D721Med (cell line): ENCODE measurements around the gene CCDC102A.

ENCODE experiments used
- DNase-seq: peaks from one replicate; pipeline ENCODE4 v3.0.0; 2011; ENCODE audit warnings: low spot score; ENCODE audit not compliant: insufficient read length
- FAIRE-seq: peaks from 2 replicates; lab custom pipeline; 2011; peaks lifted over from hg19 to GRCh38; lab: Jason Lieb, UNC
- TF ChIP-seq, protein P1 (sequence below): IDR thresholded peaks from 2 replicates; pipeline ENCODE4 v1.5.1; 2012; ENCODE audit warnings: mild to moderate bottlenecking, control low read depth; ENCODE audit not compliant: insufficient read depth; ENCODE audit errors: missing control alignments

The CCDC102A gene

DNA sequence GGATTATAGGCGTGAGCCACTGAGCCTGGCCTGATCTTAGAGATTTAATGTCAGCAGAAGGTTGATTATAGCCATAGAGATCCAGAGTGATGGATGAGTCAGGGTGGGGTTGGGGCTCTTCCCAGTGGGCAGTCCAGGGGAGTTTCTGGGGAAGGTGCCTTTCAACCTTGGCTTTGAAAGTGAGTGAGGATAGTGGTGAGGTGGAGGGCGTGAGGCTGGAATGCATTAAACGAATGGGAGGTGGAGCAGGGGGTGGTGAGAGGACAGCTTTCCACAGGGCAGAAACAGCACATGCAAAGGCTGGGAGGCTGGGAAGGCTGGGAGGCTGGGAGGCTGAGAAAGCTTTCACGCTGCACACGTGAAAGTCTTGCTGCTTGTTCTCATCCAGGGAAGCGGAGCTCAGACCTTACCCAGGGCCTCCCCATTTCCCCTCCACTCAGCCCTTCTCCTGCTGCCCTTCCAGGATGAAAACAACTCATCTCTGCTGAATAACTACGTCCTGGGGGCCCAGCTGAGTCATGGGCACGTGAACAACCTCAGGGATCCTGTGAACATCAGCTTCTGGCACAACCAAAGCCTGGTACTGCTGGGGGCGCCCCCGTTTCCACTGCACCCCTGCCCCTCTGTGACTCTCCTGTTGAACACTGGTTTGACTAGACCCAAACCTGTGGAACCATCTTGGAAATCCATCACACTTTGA is 28.4 kb upstream of the CCDC102A start:
- no peak for DNase-seq
- TF ChIP-seq, protein P1, sequence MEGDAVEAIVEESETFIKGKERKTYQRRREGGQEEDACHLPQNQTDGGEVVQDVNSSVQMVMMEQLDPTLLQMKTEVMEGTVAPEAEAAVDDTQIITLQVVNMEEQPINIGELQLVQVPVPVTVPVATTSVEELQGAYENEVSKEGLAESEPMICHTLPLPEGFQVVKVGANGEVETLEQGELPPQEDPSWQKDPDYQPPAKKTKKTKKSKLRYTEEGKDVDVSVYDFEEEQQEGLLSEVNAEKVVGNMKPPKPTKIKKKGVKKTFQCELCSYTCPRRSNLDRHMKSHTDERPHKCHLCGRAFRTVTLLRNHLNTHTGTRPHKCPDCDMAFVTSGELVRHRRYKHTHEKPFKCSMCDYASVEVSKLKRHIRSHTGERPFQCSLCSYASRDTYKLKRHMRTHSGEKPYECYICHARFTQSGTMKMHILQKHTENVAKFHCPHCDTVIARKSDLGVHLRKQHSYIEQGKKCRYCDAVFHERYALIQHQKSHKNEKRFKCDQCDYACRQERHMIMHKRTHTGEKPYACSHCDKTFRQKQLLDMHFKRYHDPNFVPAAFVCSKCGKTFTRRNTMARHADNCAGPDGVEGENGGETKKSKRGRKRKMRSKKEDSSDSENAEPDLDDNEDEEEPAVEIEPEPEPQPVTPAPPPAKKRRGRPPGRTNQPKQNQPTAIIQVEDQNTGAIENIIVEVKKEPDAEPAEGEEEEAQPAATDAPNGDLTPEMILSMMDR = no peak
- no peak for FAIRE-seq

DNA sequence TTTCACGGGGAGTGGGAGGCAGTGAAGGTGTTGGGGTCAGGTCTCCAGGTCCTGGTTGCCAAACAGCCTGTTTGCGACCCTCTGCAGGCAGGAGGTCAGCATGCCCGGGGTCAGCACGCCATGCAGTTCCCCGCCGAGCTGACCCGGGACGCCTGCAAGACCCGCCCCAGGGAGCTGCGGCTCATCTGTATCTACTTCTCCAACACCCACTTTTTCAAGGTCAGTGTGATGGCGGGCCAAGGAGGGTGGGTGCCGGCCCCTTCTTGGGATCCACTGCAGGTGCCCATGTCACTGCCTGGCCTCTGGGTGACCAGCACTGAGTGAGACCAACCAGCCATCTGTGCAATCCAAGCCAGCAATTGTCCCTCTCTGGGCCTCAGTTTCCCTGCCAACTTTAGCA is 27.4 kb upstream of the CCDC102A start:
- TF ChIP-seq, protein P1 = no peak
- FAIRE-seq (no peak), DNase-seq (no peak)

DNA sequence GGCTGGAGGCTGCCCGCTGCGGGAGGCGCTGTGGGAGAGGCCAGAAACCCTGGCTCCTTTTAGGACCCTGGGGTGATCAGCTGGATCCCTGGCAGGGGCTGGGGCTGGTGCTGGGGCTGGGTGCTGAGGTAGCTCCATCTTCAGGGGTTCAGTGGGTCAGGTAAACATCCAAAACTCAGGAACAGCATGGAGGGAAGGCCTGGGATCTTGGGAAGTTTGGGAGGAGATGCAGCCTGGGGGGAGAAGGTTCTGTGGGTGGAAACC is 27.0 kb upstream of the CCDC102A start:
- DNase-seq = no peak
- no peak for FAIRE-seq

DNA sequence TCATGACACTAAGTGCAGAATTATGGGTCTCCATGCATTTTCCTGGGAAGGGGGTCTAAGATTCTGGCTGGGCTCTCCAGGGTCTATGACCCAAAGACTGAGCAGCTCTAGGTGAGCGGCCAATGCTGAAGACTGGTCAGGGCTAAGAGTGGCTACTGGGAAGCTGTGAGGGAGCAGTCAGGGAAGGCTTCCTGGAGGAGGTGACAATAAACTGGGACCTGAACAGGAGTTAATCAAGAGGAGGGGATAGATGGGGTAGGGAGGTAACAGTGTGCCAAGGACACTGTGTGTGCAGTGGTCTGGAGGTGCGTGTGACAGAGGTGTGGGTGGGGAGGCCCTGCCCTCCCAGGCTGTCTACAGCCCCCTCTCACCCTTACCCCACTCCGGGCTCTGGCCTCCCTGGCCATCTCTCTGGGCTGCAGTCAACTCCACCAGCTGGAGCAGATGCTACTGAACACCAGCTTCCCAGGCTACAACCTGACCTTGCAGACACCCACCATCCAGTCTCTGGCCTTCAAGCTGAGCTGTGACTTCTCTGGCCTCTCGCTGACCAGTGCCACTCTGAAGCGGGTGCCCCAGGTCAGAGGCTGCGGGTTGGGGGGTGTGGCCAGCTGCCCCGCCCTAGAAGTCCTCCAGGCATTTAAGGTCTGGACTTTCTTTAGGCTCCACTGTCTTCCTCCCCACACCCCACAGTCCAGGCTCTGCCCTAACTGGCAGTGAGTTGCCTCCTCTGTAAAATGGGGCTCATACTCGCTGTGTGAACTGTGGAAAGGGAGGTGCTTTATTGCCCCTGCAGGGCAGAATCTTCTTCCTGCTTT is 26.5 kb upstream of the CCDC102A start:
- DNase-seq (no peak), FAIRE-seq (no peak)
- TF ChIP-seq, protein P1 = no peak

More for the DNA sequence above, 27.0 kb upstream of the CCDC102A start:
- TF ChIP-seq, protein P1 = no peak

DNA sequence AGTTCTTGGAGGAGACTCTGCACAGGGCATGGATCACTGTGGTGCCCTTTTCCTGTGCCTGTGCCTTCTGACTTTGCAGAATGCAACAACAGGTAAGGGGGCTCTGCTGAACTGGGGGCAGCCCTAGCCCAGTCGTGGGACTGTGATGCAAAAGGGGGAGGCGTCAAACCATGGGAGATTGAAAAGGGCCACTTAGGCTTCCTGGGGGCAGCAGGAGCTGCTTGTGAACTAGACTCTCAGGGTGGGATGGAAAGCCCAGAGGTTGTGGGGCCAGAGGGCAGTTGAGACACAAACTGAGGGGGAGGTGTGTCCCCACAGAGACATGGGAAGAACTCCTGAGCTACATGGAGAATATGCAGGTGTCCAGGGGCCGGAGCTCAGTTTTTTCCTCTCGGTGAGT is 25.7 kb upstream of the CCDC102A start:
- DNase-seq (no peak), FAIRE-seq (no peak)
- TF ChIP-seq, protein P1 = no peak

DNA sequence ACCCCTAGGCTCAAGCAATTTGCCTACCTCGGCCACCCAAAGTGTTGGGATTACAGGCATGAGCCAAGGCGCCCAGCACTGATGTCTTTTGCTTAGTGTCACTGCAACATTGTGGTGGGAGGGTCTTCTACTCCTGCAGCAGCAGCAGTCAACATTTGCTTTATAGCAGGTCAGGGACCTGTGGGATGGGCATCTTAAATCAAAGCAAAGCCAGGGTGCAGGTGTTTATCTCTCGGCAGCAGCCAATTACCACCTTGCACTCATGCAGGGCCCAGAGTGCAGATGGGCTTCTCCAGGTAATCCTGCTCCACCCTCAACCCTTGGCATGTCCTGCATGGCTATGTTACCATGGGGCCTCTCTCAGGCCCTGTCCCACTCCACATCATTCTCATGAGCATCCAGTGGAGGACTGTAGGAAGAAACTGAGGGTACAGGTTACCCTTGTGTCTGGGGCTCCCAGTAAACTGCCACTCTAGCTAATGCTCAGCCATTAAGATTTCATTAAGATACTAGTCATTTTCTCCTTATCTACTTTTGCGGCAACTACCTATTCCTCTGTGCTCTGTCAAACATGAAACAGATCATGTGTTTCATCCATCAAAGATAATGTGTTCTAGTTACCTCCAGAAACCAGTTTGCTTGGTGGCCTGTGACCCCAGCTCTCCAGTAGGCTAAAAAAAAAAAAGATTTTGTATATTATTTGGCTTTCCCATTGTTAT is 22.9 kb upstream of the CCDC102A start:
- DNase-seq (no peak), FAIRE-seq (no peak)
- TF ChIP-seq, protein P1 = no peak
